Measurements from ENCODE around the gene LY6G5B.

LY6G5B gene

GRCh38 chr6:31702405-31702818, 32.6 kb downstream of the LY6G5B start:
- no peaks in the 10 kb centered on the region for H3K9me3 Mint-ChIP-seq
- peaks cover 3% of the 10 kb centered on the region for H3K27me3 Mint-ChIP-seq (ENCODE audit: low read depth)
- H3K36me3 Mint-ChIP-seq (ENCODE audit: low read depth): peaks cover 16% of the 10 kb centered on the region
- TF ChIP-seq, protein P1, sequence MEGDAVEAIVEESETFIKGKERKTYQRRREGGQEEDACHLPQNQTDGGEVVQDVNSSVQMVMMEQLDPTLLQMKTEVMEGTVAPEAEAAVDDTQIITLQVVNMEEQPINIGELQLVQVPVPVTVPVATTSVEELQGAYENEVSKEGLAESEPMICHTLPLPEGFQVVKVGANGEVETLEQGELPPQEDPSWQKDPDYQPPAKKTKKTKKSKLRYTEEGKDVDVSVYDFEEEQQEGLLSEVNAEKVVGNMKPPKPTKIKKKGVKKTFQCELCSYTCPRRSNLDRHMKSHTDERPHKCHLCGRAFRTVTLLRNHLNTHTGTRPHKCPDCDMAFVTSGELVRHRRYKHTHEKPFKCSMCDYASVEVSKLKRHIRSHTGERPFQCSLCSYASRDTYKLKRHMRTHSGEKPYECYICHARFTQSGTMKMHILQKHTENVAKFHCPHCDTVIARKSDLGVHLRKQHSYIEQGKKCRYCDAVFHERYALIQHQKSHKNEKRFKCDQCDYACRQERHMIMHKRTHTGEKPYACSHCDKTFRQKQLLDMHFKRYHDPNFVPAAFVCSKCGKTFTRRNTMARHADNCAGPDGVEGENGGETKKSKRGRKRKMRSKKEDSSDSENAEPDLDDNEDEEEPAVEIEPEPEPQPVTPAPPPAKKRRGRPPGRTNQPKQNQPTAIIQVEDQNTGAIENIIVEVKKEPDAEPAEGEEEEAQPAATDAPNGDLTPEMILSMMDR (IDR thresholded peaks at IDR 0.05; ENCODE audit: unreplicated experiment in 3 of 3): no peak
- H3K27ac Mint-ChIP-seq: peak overlapping the region; percentile 90 to 96 (median 94)
- peak overlapping the region; percentile 98 to 99 (median 98) for H3K4me3 Mint-ChIP-seq
- peaks cover 16% of the 10 kb centered on the region for H3K4me1 Mint-ChIP-seq

- peaks cover 16% of the 10 kb centered on the region for H3K4me1 Mint-ChIP-seq
- H3K4me3 Mint-ChIP-seq: peak within 1 kb of the TSS; percentile 98 to 99 (median 98)
- TF ChIP-seq, protein P1 (IDR thresholded peaks at IDR 0.05; ENCODE audit: unreplicated experiment in 3 of 3): peak in 1 of 3 experiments; percentile 12
- H3K27ac Mint-ChIP-seq: peak within 1 kb of the TSS; percentile 90 to 96 (median 94)
- peaks cover 9% of the 10 kb centered on the region for H3K36me3 Mint-ChIP-seq (ENCODE audit: low read depth)
- H3K27me3 Mint-ChIP-seq (ENCODE audit: low read depth): peaks cover 3% of the 10 kb centered on the region
- H3K9me3 Mint-ChIP-seq: no peaks in the 10 kb centered on the region
These were observed 33.3 kb downstream of the LY6G5B start, which contains the start of gene ABHD16A for GRCh38 chr6:31702819-31703716. ABHD16A (minus strand) TSS chr6:31703324; CDS start chr6:31703281, 43 bp downstream.

GRCh38 chr6:31705931-31706330, 36.2 kb downstream of the LY6G5B start:
- TF ChIP-seq, protein P1 (IDR thresholded peaks at IDR 0.05; ENCODE audit: unreplicated experiment in 3 of 3): no peak
- no peak overlapping the region for H3K27ac Mint-ChIP-seq
- peaks cover 3% of the 10 kb centered on the region for H3K27me3 Mint-ChIP-seq (ENCODE audit: low read depth)
- peaks cover 14% of the 10 kb centered on the region for H3K4me1 Mint-ChIP-seq
- H3K36me3 Mint-ChIP-seq (ENCODE audit: low read depth): peaks cover 4% of the 10 kb centered on the region
- H3K4me3 Mint-ChIP-seq: peak overlapping the region in 1 of 3 experiments; percentile 5
- no peaks in the 10 kb centered on the region for H3K9me3 Mint-ChIP-seq

GRCh38 chr6:31706599-31706998, 36.8 kb downstream of the LY6G5B start, which contains the start of gene LY6G6F:
LY6G6F (plus strand) TSS chr6:31706866; CDS start chr6:31706907, 41 bp downstream.
- Mint-ChIP-seq H3K4me1 (peaks cover 8% of the 10 kb centered on the region), H3K36me3 (ENCODE audit: low read depth) (no peaks in the 10 kb centered on the region), H3K27ac (no peak within 1 kb of the TSS), H3K9me3 (no peaks in the 10 kb centered on the region), H3K4me3 (peak within 1 kb of the TSS in 2 of 3 experiments; percentile 56 to 61), H3K27me3 (ENCODE audit: low read depth) (peaks cover 3% of the 10 kb centered on the region)
- TF ChIP-seq, protein P1 (IDR thresholded peaks at IDR 0.05; ENCODE audit: unreplicated experiment in 3 of 3): no peak

GRCh38 chr6:31707701-31708100, 37.9 kb downstream of the LY6G5B start:
- Mint-ChIP-seq H3K4me3 (no peak overlapping the region), H3K27me3 (ENCODE audit: low read depth) (peaks cover 7% of the 10 kb centered on the region), H3K4me1 (peaks cover 15% of the 10 kb centered on the region)

More at GRCh38 chr6:31707701-31708100, 37.9 kb downstream of the LY6G5B start:
- H3K27ac Mint-ChIP-seq: no peak overlapping the region
- TF ChIP-seq, protein P1 (IDR thresholded peaks at IDR 0.05; ENCODE audit: unreplicated experiment in 3 of 3): no peak
- H3K36me3 Mint-ChIP-seq (ENCODE audit: low read depth): no peaks in the 10 kb centered on the region
- no peaks in the 10 kb centered on the region for H3K9me3 Mint-ChIP-seq
